C4-2B (cell line): ENCODE results near the gene CITED1.

Experiments used
- ZFX ChIP-seq: fragments of 450-650 bp; IDR thresholded peaks from 2 replicates; pipeline ENCODE4 v1.6.1; 2017
- TF ChIP-seq, protein P1 (sequence below): fragments of 450-650 bp; conservative IDR thresholded peaks from 2 replicates; pipeline ENCODE4 v1.5.1; 2017; ENCODE audit warnings: mild to moderate bottlenecking

GRCh38 chrX:72352786-72353185 lies 47.1 kb upstream of the CITED1 start:
- TF ChIP-seq, protein P1, sequence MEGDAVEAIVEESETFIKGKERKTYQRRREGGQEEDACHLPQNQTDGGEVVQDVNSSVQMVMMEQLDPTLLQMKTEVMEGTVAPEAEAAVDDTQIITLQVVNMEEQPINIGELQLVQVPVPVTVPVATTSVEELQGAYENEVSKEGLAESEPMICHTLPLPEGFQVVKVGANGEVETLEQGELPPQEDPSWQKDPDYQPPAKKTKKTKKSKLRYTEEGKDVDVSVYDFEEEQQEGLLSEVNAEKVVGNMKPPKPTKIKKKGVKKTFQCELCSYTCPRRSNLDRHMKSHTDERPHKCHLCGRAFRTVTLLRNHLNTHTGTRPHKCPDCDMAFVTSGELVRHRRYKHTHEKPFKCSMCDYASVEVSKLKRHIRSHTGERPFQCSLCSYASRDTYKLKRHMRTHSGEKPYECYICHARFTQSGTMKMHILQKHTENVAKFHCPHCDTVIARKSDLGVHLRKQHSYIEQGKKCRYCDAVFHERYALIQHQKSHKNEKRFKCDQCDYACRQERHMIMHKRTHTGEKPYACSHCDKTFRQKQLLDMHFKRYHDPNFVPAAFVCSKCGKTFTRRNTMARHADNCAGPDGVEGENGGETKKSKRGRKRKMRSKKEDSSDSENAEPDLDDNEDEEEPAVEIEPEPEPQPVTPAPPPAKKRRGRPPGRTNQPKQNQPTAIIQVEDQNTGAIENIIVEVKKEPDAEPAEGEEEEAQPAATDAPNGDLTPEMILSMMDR = no peak
- no peak for TF ChIP-seq ZFX
